Breast epithelium (tissue), 3 donors: ENCODE results near the gene CTXN1.

Experiments used
- POLR2AphosphoS5 ChIP-seq, 3 donors: sonication (generic); formaldehyde crosslinking; IDR thresholded peaks; one replicate each; pipeline ENCODE4 v1.6.1; 2017; ENCODE audit warnings: antibody characterized with exemption in 3 of 3
- TF ChIP-seq, protein P1 (sequence below), 3 donors: fragments of 450-650 bp; IDR thresholded peaks; one replicate each; pipeline ENCODE4 v1.5.1; 2016 to 2017; ENCODE audit warnings: antibody characterized with exemption in 3 of 3, mild to moderate bottlenecking in 3 of 3, moderate library complexity in 3 of 3

DNA sequence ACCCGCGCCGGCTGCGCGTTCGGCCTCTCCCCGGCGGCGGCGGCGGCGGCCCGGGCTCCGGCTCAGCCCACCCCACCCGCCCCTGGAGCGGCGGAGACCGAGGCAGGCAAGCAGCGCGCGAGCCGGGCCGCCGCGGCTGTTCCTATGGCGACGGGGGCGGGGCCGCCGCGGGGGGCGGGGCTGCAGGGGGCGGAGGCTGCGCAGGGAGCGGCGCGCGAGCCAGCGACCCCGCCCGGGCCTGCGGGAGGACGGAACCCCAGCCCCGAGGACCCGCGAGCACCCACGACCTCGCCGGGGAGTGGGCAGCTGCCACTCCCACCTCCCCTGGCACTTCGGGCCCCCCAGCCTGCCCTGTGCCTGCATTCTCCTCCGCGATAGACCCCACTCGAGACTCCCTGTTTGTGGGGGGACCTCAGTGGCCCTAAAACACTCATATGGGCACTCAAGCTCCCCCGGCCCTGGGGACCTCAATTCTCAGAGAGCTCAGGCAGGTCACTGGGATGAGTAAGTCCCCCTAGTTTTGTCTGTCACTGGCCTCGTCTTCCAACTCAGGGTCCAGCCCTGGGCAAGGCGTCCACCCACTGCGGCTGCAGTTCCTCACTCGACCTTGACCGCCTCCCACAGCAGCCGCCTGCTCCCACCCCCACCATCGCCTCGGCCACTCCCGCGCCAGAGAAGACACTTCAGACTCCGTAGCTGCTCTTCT, at the start of gene CTXN1:
- no peak for TF ChIP-seq POLR2AphosphoS5 (IDR thresholded peaks at IDR 0.05)
- TF ChIP-seq, protein P1, sequence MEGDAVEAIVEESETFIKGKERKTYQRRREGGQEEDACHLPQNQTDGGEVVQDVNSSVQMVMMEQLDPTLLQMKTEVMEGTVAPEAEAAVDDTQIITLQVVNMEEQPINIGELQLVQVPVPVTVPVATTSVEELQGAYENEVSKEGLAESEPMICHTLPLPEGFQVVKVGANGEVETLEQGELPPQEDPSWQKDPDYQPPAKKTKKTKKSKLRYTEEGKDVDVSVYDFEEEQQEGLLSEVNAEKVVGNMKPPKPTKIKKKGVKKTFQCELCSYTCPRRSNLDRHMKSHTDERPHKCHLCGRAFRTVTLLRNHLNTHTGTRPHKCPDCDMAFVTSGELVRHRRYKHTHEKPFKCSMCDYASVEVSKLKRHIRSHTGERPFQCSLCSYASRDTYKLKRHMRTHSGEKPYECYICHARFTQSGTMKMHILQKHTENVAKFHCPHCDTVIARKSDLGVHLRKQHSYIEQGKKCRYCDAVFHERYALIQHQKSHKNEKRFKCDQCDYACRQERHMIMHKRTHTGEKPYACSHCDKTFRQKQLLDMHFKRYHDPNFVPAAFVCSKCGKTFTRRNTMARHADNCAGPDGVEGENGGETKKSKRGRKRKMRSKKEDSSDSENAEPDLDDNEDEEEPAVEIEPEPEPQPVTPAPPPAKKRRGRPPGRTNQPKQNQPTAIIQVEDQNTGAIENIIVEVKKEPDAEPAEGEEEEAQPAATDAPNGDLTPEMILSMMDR (IDR thresholded peaks at IDR 0.05) = no peak
